HL-60/S4 (cell line): Measurements from ENCODE around the gene PRAMEF18.
"Not testable (repeated sequence)": the region's sequence is repeated elsewhere in the genome, so short reads cannot be mapped to it uniquely, and the experiment has no call there.

Source experiments
- in situ Hi-C: fragments of 300-500 bp; cut with MboI; formaldehyde crosslinking; loops from 2 replicates; pipeline ENCODE4 v1.14.3; 2022; ENCODE audit warnings: low sequenced_read_pairs

The PRAMEF18 gene, protein sequence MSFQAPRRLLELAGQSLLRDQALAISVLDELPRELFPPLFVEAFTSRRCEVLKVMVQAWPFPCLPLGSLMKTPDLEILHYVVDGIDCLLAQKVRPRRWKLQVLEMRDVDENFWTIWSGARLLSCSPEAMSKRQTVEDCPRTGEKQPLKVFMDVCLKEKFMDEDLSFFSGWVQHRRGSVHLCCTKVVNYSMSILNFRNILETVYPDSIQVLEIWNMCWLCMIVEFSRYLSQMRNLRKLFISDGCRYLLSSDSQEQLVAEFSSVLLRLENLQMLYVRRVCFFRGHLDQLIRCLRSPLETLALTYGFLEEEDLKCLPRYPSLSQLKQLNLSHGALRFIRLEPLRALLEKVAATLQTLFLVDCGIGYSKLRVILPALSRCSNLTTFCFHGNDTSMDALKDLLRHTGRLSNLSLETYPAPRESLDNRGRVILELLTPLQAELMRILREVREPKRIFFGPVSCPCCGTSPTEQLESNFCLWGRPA

DNA sequence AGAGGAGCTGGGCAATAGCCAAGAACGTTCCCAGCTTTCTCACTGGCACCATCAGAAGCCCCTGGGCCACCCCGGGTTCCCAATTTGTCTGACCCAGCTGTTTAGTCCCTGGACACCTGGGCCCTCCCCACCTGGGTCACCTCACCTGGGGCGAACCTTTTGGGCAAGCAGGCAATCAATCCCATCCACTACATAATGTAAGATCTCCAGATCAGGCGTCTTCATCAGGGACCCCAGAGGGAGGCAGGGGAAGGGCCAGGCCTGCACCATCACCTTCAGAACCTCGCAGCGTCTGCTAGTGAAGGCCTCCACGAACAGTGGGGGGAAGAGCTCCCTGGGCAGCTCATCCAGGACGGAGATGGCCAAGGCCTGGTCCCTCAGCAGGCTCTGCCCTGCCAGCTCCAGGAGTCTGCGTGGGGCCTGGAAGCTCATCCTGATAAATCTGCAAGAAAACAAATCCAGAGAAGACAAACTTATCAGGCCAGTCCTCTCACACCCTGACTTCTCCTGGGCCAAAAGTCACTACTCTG is at the start of gene PRAMEF18:
TSS of gene PRAMEF18 (minus strand) at position 480 of the 530 bp plus-strand sequence. CDS start at position 432, 48 bp downstream.
- in situ Hi-C loops: not testable (repeated sequence)

DNA sequence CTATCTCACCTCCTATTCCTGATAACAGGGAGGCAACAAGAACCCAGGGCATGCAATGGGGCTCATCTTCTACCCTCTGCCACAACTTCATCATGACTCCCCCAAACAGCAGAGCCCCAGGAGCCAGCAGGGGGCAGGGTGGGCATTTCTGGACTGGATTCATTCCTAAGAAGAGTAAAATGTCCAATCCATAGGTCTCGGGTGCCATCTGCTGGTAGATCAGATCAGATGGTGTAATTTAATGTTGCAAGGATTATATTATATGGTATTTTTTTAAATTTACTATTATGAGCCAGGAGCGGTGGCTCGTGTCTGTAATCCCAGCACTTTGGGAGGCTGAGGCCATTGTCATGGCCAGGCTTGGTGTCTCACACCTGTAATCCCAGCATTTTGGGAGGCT is 39.2 kb upstream of the PRAMEF18 start:
- in situ Hi-C loops: not testable (repeated sequence)

DNA sequence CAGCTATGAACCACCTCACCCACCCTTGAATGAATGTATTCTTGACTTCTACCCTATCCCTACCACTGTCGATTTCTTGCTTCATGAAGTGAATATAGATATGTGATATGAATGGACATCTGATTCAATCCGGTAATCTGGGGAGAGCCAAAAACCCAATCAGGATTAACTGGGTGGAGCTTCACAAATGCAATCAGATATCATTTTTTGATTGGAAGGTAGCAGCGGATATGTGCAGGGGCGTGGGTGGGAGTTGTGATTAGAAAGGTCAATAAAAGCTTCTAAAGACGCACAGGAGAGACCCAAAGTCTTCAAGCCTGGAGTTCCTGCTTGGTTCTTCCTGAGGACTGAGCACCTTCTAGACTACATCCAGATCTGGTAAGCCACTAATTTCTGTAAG is 27.9 kb upstream of the PRAMEF18 start, which contains the start of gene PRAMEF5:
TSS of gene PRAMEF5 (plus strand) at position 301 of the 400 bp plus-strand sequence. CDS start 5,071 bp downstream, outside the sequence.
- in situ Hi-C loops: not testable (repeated sequence)

DNA sequence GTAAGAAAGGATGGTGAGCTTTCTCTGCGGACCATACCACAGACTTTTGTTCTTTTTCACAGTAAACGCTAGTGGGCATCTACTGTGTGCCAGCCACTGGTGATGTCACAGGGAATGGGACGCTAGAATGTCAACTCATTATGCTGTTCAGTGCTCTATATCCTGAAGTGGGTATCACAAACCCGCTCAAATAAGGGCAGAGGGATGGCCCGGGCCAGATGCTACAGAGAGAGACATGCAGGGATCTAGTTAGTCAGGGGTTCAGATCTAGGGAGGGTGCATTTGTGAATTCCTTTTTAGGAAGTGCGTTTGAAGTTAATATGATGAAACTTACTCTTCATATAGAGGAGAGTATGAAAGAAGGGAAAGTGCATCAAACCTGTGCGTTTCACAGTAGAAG is 21.2 kb upstream of the PRAMEF18 start:
- in situ Hi-C loops: not testable (repeated sequence)

DNA sequence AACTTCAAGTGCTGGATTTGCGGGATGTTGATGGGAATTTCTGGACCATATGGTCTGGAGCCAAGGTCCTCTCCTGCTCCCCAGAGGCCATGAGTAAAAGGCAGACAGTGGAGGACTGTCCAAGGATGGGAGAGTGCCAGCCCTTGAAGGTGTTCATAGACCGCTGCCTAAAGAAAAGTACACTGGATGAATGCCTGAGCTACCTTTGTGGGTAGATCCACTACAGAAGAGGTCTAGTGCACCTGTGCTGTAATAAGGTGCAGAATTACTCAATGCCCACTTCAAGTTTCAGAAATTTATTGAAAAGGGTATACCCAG is 20.6 kb upstream of the PRAMEF18 start:
- in situ Hi-C loops: not testable (repeated sequence)

DNA sequence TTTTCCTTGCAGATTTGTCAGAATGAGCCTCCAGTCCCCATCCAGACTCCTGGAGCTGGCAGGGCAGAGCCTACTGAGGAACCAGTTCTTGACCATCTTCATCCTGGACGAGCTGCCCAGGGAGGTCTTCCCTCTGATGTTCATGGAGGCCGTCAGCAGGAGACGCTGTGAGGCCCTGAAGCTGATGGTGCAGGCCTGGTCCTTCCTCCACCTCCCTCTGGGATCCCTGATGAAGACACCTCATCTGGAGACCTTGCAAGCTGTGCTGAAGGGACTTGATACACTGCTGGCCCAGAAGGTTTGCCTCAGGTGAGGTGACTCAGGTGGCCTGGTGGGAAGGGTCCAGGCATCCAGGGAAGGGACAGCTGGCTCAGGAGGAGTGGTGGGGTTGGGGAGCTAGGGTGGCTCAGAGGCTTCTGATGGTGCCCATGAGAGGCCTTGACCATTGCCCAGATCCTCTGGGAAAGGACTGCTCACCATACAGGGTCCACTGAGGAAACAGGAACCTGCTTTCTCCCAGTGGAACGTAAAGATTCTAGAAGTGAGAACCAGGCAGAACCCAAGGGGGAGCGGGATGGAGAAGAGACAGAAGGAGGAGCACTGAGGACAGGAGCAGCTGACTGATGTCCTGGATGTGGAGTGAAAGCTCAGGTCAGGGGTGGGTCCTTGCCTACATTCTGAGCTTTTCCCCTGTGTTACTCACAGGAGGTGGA is 20.0 kb upstream of the PRAMEF18 start:
- in situ Hi-C loops: not testable (repeated sequence)

DNA sequence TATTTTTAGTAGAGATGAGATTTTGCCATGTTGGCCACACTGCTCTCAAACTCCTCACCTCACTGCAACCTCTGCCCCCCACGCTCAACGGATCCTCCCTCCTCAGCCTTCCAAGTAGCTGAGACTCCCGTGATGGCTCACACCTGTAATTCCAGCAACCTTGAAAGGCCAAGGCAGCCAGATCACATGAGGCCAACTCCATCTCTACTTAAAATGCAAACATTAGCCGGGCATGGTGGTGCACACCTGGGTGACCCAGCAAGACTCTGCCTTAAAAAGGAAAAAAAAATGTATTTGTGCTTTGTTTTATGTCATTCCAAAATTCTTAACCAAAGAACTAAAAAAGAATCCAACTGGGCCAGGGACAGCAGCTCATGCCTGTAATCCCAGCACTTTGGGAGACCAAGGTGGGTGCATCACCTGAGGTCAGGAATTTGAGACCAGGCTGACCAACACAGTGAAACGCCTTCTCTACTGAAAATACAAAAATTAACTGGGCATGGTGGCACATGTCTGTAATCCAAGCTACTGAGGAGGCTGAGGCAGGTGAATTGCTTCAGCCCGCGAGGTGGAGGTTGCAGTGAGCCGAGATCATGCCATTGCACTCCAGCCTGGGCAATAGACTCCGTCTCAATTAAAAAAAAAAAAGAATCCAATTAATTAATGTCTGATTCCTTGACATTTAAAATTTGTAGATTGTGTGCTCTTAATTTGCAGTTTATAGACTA is 17.7 kb upstream of the PRAMEF18 start:
- in situ Hi-C loops: not testable (repeated sequence)

DNA sequence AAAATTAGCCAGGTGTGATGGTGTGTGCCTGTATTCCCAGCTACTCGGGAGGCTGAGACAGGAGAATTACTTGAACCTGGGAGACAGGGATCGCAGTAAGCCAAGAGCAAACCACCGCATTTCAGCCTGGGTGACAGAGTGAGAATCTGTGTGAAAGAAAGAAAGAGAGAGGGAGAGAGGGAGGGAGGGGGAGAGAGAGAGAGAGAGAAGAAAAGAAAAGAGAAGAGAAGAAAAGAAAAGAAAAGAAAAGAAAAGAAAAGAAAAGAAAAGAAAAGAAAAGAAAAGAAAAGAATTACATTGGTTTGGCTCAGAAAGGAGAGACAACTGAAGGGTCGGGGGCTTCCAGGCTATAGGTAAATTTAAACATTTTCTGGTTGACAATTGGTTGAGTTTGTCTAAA is 13.7 kb upstream of the PRAMEF18 start:
- in situ Hi-C loops: not testable (repeated sequence)

DNA sequence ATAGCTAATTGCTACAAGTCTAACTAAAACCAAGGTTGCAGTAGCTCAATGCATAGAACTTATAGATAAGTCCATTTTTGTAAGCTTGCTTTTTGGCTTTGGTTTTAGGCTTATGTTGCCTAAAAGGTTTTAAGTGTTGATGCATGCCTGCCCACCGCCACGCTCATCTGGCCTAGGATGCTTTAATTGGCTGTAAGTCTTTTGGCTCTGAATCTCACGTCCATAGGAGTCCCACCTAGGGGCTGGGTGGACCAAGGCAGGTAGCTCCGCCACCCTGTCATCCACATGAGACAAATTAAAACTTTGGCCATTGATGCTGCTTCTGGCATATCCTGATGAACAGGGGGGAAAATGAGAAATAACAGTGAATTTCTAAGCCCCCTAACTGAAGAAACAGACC is 11.6 kb upstream of the PRAMEF18 start:
- in situ Hi-C loops: not testable (repeated sequence)

DNA sequence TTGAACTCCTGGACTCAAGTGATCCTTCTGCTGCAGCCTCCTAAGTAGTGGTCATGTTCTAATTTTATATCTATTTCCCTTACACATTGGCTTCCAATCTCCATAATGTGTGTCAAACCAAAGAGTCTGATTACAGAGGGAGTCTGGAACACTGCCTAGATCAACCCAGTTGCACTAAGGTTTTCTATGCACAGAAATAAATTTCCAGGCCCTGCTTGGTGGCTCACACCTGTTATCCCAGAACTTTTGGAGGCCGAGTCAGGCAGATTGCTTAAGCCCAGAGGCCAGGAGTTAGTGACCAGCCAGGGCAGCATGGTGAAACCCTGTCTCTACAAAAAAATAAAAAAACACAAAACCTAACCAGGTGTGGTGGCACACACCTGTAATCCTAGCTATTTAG is 8.1 kb upstream of the PRAMEF18 start:
- in situ Hi-C loops: not testable (repeated sequence)

DNA sequence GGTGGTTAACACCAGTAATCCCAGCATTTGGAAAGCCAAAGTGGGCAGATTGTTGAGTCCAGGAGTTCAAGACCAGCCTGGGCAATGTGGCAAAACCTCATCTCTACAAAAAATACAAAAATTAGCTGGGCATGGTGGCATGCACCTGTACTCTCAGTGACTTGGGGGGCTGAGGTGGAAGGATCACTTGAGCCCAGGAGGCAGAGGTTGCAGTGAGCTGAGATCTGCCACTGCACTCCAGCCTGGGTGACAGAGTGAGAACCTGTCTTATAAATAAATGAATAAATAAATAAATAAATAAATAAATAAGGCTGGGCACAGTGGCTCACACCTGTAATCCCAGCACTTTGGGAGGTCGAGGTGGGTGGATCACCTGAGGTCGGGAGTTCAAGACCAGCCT is 6.1 kb upstream of the PRAMEF18 start:
- in situ Hi-C loops: not testable (repeated sequence)

DNA sequence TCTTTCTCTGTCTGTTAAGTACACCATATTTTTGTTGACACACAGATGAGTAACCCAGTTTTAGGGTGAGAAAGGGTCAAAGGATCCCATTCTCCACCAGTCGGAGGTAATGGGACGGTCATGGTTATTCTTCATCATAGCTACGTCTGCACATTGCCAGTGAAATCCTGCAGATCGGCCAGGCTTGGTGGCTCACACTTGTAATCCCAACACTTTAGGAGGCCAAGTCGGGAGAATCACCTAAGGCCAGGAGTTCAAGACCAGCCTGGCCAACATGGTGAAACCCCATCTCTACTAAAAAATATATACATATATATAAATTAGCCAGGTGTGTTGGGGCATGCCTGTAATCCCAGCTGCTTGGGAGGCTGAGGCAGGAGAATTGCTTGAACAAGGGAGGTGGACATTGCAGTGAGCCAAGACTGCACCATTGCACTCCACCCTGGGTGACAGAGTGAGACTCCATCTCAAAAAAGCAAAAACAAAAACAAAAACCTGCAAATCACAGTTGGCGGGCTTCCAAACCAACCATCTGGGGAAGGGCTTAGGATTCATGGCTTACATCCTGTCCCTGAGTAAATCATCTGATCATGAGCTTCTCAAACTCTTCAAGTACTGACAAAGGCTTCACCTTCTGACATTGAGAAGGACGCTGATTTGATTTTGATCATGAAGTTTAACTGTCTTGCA is 5.3 kb upstream of the PRAMEF18 start:
- in situ Hi-C loops: not testable (repeated sequence)

DNA sequence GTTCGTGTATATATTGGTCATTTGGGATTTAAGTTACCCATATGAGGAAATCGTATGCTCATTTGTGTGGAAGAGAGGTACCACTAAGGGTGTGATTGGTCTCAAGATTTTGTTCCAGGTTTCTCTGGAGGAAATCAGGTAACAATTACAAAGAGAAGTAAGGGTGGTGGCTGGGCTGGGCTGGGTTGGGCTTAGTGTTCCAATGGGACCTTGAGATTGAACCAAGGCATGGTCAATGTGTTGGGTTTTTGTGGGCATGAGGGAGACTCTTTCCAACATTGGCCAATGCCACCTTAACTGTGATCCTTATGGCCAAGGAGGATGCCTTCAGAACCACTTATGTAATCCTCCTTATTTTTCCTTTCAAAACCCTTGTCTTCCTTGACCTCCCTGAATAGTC is 4.6 kb upstream of the PRAMEF18 start:
- in situ Hi-C loops: not testable (repeated sequence)

DNA sequence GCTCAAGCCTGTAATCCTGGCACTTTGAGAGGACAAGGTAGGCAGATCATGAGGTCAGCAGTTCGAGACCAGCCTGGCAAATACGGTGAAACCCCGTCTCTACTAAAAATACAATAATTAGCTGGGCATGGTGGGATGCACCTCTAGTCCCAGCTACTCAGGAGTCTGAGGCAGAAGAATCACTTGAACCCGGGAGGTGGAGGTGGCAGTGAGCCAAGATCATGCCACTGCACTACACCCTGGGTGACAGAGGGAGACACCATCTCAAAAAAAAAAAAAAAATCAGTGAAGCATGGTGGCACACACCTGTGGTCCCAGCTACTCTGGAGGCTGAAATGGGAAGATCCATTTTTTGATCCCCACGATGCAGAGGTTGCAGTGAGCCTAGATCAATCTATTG is 4.1 kb upstream of the PRAMEF18 start:
- in situ Hi-C loops: not testable (repeated sequence)

DNA sequence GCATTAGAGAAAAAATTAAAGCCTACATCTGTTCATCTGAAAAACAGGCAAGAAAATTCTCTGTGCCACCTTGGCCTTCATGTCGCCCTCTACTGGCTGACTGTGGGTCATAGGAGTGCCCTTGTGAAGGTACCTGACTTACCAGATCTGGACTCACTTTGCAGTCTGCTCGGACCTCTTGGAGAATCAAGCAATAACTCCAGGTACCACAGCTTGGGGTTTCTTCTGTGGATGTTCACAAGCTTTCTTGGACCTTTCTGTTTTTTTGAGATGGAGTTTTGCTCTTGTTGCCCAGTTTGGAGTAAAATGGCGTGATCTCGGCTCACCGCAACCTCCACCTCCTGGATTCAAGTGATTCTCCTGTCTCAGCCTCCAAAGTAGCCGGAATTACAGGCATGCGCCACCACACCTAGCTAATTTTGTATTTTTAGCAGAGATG is 2.4 kb upstream of the PRAMEF18 start:
- in situ Hi-C loops: no loop called here

DNA sequence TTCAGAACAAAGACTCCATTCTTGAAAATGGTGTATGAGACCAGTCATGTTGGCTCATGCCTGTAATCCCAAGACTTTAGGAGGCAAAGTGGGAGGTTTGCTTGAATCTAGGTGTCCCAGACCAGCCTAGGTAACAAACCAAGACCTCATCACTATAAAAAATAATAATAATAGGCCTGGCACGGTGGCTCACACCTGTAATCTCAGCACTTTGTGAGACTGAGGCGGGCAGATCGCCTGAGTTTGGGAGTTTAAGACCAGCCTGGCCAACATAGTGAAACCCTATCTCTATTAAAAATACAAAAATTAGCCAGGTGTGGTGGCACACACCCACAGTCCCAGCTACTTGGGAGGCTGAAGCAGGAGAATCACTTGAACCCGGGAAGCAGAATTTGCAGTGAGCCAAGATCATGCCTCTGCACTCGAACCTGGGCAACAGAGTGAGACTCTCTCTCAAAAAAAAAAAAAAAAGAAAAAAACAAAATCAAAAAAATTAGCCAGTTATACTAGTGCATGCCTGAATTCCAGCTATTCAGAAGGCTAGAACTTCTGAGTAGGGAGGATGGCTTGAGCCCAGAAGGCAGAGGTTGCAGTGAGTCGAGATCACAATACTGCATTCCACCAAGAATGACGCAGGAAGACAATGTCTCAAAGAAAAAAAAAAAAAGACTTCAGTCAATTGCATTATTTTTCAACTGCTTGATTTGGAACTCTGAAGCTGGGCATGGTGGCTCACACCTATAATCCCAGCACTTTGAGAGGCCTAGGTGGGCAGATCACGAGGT is 1.5 kb upstream of the PRAMEF18 start:
- in situ Hi-C loops: not testable (repeated sequence)

DNA sequence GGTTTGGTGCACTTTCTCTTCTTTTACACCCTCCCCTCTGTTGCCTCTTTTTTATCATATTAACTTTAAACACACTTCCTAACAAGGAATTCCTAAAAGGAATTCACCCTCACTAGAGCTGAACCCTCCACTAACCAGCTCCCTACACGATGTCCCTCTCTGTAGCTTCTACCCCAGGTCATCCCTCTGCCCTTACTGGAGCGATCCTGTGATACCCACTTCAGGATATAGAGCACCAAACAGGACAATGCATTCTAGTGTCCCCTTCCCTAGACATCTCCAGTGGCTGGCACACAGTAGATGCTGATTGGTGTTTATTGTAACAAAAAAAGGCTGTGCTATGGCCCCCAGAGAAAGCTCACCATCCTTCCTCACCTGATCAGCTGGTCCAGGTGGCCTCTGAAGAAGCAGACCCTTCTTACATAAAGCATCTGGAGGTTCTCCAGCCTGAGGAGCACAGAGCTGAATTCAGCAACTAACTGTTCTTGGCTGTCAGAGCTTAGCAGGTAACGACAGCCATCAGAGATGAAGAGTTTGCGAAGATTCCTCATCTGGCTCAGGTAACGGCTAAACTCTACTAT is 1.4 kb downstream of the PRAMEF18 start:
- in situ Hi-C loops: no loop called here

DNA sequence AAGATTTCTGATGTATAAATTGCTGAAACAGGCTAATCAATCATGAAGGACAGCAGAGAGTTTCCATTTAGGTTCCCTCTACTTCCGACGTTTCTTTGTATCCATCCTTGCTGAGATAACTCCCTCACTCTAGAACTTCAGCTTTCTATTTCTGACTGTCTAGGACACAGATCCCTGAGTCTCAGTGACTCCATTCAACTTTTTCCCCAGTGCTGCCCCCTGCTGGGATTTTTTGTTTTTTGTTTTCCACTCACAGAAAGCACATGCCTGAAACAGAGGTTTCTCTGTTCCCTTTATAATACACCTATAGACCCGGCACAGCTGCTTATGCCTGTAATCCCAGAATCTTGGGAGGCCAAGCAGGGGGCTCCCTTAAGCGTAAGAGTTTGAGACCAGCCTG is 3.2 kb downstream of the PRAMEF18 start:
- in situ Hi-C loops: not testable (repeated sequence)

DNA sequence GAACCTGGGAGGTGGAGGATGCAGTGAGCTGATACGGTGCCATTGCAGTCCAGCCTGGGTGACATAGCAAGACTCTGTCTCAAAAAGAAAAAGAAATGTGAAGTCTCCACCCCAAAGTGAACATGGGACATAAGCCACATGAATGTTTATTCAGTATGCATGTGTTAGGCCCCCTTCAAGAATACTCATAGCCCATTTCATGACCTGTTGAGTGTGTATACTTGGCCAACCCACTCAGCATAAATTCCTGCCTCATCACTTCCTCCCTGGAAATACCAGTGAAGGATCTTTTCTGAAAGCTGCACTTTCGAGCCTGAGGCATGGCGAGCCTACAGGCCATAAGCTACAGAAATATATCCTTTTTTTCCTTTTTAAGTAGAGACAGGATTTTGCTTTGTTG is 6.8 kb downstream of the PRAMEF18 start:
- in situ Hi-C loops: not testable (repeated sequence)
